Astrocyte (in vitro differentiated cells and primary cell): ENCODE data around the gene NLRP14. TPM values are rescaled to one million over a fixed set of nuclear protein-coding genes. Genes with fewer than 3 reads are reported as not detected.

Experiments
- total RNA-seq: library from RNA; stranded (reverse); gene quantifications from 2 replicates; pipeline ENCODE4 v1.2.1, GENCODE V29; 2021

NLRP14 gene
- total RNA-seq, 1 donor from 2014 or later: not detected

Other genes starting within 250 kb of the NLRP14 start
- 0.07 and 0.27 TPM in 2 replicates for gene OR2AG2, start 248.5 kb upstream of the NLRP14 start, total RNA-seq
- not detected in 2 replicates for gene OR2AG1, start 237.5 kb upstream of the NLRP14 start, total RNA-seq
- 0.09 TPM in 1 of 2 replicates, not detected in the other for gene OR6A2, start 220.8 kb upstream of the NLRP14 start, total RNA-seq
- gene OR10A5, start 174.8 kb upstream of the NLRP14 start, total RNA-seq: not detected in 2 replicates
- not detected in 2 replicates for gene OR10A2, start 157.4 kb upstream of the NLRP14 start, total RNA-seq
- gene OR10A4, start 143.9 kb upstream of the NLRP14 start, total RNA-seq: not detected in 2 replicates
- gene OR2D2, start 128.0 kb upstream of the NLRP14 start, total RNA-seq: 0.39 TPM in 1 of 2 replicates, not detected in the other
- not detected in 2 replicates for gene OR2D3, start 99.5 kb upstream of the NLRP14 start, total RNA-seq
- gene ZNF215, start 94.1 kb upstream of the NLRP14 start, total RNA-seq: 2.1 and 2.9 TPM in 2 replicates
- gene ZNF214, start 133 bp upstream of the NLRP14 start, total RNA-seq: 0.93 and 0.94 TPM in 2 replicates
- gene RBMXL2, start 68.5 kb downstream of the NLRP14 start, total RNA-seq: not detected in 2 replicates
- gene SYT9, start 231.4 kb downstream of the NLRP14 start, total RNA-seq: 0.14 and 0.16 TPM in 2 replicates